ENCODE data around the gene GLIS1. TPM values are rescaled to one million over a fixed set of nuclear protein-coding genes. Genes with fewer than 3 reads are reported as not detected.

The GLIS1 gene
- total and polyA plus RNA-seq, 2 experiments from 2014 or later: 0.77 to 0.95 TPM

DNA sequence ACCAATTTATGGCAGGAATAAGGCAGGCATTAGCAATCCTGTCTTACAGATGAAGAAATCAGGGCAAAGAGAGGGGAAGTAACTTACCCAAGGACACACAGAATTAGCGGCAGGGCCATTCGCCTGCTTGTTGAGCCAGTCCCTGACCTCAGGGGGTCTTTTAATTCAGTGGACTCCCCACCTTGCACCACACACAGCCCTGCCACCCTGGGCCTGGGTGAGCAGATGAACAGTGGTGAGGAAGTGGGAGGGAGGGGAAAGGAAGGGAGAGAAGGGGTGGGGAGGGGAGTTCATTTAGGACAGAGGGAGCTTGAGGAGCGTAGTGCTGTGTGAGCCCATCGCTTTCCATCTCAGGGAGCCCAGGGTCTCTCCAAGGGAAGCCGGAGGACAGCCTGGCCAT is 34.7 kb downstream of the GLIS1 start:
- DNase-seq (ENCODE audit: low read depth in 1 of 2, low spot score in 1 of 2): no peak
- Histone ChIP-seq H3K4me1 (ENCODE audit: low read depth) (peaks cover 15% of the 10 kb centered on the region), H3K27ac (no peak overlapping the region), H3K9me3 (ENCODE audit: low read depth) (no peaks in the 10 kb centered on the region), H3K36me3 (no peaks in the 10 kb centered on the region), H3K4me3 (no peak overlapping the region), H3K27me3 (peaks cover 3% of the 10 kb centered on the region)
- TF ChIP-seq, protein P1, sequence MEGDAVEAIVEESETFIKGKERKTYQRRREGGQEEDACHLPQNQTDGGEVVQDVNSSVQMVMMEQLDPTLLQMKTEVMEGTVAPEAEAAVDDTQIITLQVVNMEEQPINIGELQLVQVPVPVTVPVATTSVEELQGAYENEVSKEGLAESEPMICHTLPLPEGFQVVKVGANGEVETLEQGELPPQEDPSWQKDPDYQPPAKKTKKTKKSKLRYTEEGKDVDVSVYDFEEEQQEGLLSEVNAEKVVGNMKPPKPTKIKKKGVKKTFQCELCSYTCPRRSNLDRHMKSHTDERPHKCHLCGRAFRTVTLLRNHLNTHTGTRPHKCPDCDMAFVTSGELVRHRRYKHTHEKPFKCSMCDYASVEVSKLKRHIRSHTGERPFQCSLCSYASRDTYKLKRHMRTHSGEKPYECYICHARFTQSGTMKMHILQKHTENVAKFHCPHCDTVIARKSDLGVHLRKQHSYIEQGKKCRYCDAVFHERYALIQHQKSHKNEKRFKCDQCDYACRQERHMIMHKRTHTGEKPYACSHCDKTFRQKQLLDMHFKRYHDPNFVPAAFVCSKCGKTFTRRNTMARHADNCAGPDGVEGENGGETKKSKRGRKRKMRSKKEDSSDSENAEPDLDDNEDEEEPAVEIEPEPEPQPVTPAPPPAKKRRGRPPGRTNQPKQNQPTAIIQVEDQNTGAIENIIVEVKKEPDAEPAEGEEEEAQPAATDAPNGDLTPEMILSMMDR (IDR thresholded peaks at IDR 0.05; ENCODE audit: low read depth, low read length): no peak

DNA sequence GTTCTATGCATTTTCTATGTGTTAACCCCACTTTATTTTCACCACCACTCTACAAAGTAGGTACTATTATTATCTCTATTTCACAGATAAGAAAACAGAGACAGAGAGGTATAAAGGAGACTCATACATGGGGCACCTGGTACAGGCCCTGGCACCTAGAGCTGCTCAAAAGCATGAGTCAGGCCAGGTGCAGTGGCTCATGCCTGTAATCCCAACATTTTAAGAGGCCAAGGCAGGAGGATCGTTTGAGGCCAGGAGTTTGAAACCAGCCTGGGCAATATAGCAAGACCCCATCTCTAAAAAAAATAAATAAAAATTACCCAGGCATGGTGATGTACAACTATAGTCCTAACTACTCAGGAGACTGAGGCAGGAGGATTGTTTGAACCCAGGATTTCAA is 35.8 kb downstream of the GLIS1 start:
- peaks cover 3% of the 10 kb centered on the region for H3K27me3 ChIP-seq
- H3K27ac ChIP-seq: no peak overlapping the region
- TF ChIP-seq, protein P1 (IDR thresholded peaks at IDR 0.05; ENCODE audit: low read depth, low read length): no peak
- H3K4me3 ChIP-seq: no peak overlapping the region
- no peak for DNase-seq (ENCODE audit: low read depth in 1 of 2, low spot score in 1 of 2)
- peaks cover 15% of the 10 kb centered on the region for H3K4me1 ChIP-seq (ENCODE audit: low read depth)
- H3K9me3 ChIP-seq (ENCODE audit: low read depth): no peaks in the 10 kb centered on the region
- H3K36me3 ChIP-seq: no peaks in the 10 kb centered on the region

DNA sequence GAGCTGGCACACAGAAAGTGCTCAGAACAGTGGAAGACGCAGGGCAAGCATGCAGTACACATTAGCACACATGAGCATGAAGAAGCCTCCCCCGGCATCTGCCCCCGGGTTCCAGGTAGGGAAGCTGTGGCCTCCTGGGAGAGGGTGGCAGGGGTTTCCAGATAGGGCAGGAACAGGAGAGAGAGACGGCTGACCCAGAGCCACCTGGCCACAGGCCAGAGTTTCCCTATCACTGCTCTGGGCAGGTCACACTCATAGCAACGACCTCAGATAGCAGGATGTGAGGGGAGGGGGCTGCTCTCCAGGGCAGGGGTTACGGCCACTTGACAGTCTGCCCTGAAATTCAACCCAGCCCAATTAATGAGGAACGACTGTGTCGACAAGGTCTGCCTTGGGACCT is 36.6 kb downstream of the GLIS1 start:
- Histone ChIP-seq H3K36me3 (no peaks in the 10 kb centered on the region), H3K27me3 (peaks cover 3% of the 10 kb centered on the region), H3K9me3 (ENCODE audit: low read depth) (no peaks in the 10 kb centered on the region), H3K4me3 (no peak overlapping the region), H3K4me1 (ENCODE audit: low read depth) (peaks cover 15% of the 10 kb centered on the region), H3K27ac (peak overlapping the region; percentile 30)
- TF ChIP-seq, protein P1 (IDR thresholded peaks at IDR 0.05; ENCODE audit: low read depth, low read length): no peak
- DNase-seq (ENCODE audit: low read depth in 1 of 2, low spot score in 1 of 2): peak in 1 of 2 donors; percentile 79

DNA sequence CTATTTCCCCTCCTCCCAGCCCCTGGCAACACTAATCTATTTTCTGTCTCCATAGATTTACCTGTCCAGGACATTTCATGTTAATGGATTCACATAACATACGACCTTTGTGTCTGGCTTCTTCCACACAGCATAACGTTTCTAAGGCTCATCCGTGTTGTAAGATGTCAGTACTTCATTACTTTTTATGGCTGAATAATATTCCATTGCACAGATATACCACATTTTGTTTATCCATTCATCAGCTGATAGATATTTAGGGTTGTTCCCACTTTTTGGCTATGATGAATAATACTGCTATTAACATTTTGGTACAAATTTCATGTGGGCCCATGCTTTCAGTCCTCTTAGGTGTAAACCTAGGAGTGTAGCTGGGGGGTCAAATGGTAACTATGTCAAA is 38.2 kb downstream of the GLIS1 start:
- H3K4me3 ChIP-seq: no peak overlapping the region
- H3K27me3 ChIP-seq: peaks cover 3% of the 10 kb centered on the region
- peaks cover 10% of the 10 kb centered on the region for H3K4me1 ChIP-seq (ENCODE audit: low read depth)
- no peak for DNase-seq (ENCODE audit: low read depth in 1 of 2, low spot score in 1 of 2)
- H3K27ac ChIP-seq: no peak overlapping the region
- H3K9me3 ChIP-seq (ENCODE audit: low read depth): no peaks in the 10 kb centered on the region
- TF ChIP-seq, protein P1 (IDR thresholded peaks at IDR 0.05; ENCODE audit: low read depth, low read length): no peak
- H3K36me3 ChIP-seq: no peaks in the 10 kb centered on the region

DNA sequence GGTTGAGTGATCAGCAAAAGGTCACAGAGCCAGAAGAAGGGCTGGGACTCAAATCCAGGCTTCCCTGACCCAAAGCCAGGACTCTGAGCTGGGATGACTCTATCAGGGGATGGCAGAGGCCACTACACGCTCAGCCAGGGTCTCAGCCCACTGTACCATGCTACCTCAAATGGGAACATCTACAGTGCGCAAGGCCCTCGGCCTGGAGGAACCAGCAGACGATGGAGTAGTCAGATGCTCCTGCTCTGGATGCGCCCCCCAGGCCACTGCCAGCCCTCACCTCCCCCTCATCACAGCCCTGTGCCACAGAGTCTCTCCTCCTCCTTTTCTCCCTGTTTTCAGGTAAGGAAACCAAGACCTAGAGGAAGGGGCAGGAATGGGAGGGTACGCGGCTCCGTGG is 39.0 kb downstream of the GLIS1 start:
- no peak overlapping the region for H3K4me3 ChIP-seq
- TF ChIP-seq, protein P1 (IDR thresholded peaks at IDR 0.05; ENCODE audit: low read depth, low read length): no peak
- DNase-seq (ENCODE audit: low read depth in 1 of 2, low spot score in 1 of 2): no peak
- no peaks in the 10 kb centered on the region for H3K36me3 ChIP-seq
- peaks cover 10% of the 10 kb centered on the region for H3K4me1 ChIP-seq (ENCODE audit: low read depth)
- peaks cover under 1% of the 10 kb centered on the region for H3K27me3 ChIP-seq
- H3K9me3 ChIP-seq (ENCODE audit: low read depth): no peaks in the 10 kb centered on the region
- no peak overlapping the region for H3K27ac ChIP-seq

All from cardiac muscle cell (in vitro differentiated cells and primary cell).